ENCODE measurements around the gene AQP3.

The AQP3 gene

DNA sequence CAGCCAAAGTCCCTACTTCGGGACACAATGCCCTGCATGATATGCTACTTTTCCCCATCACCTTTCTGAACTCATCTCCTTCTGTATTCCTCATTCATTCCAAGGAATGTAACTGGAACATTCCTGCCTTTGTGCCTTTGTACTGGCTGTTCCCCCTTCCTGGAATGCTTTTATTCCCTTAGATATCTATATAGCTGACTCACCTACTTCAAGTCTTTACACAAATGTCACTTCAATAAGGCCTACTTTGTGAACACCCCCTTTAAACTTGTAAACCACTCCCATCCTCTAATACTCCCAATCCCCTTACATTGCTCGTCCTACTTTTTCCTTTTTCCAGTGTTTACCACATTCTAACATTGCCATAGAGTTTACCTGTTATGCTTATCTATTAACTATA, 24.0 kb upstream of the AQP3 start:
- CTCF ChIA-PET = no interaction called here
- no peak for DNase-seq (ENCODE audit: extremely low spot score)
- POLR2A ChIA-PET = no interaction called here
- no peak for TF ChIP-seq FOXK2 (IDR thresholded peaks at IDR 0.05)
- no peak for TF ChIP-seq CTBP1 (IDR thresholded peaks at IDR 0.05; ENCODE audit: borderline replicate concordance)
- TF ChIP-seq NFRKB (IDR thresholded peaks at IDR 0.05) = no peak
- TF ChIP-seq ELF4 (IDR thresholded peaks at IDR 0.05) = no peak

DNA sequence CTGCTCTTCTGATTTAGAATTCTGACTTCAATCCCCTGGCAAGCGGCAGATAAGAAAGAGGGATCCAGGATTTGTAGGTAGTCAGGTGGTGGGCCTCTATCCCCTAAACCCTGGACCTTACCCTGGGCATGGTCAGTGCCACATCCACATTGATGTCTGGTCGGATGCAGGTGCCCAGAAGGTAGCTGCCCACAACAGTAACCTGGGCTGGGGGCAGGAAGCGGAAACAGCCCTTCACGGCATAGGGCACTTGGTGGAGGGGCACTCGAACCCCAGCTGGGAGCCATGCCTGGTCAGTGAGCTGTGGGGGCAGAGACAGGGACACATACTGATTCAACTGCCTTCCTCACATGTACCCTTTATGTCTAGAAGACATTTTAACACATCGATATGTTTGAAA, 22.5 kb upstream of the AQP3 start:
- TF ChIP-seq CTBP1 (IDR thresholded peaks at IDR 0.05; ENCODE audit: borderline replicate concordance) (no peak), LEF1 (IDR thresholded peaks at IDR 0.05; ENCODE audit: borderline replicate concordance) (no peak)
- POLR2A ChIA-PET = no interaction called here
- DNase-seq (ENCODE audit: extremely low spot score) = no peak
- CTCF ChIA-PET = no interaction called here

DNA sequence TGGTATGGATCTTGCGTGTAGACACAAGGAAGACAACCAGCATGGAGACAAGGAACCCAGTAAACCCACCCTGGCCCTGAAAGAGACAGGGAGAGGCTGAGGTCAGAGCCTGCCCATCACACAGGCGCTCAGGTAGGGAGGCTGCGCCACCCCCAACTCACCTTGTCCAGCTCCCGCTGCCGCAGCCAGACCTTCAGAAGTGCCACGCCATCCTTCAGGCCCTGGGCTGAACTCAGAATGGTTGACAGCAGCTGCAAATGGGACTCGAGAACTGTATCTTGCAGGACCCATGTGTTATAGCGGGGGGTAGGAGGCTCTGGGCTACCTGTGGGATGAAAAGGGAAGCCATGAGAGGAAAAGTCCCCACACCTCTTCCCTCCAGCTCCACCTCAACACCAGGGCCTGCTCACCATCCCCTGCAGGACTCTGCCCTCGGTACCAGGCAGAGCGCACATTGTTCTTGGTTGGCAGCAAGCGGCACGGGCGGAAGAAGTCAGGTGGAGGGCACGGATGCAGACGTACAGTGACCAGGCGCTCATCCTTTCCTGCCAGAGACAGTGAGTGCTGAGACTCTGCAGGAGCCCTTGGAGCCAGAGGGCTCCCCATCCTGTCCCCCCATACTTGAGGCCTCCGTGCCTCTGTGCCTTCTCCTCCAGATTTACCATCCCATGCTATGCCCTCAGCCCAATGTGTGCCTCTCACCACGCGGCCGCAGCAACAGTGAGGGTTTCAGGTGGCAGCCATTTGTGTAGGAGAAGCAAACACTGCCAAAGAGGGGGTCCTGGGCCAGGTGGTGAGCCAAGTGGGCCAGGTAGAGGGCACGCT, 21.6 kb upstream of the AQP3 start:
- POLR2A ChIA-PET = no interaction called here
- no peak for DNase-seq (ENCODE audit: extremely low spot score)
- TF ChIP-seq ELF4 (IDR thresholded peaks at IDR 0.05) (no peak), ZNF384 (IDR thresholded peaks at IDR 0.05) (no peak), LEF1 (IDR thresholded peaks at IDR 0.05; ENCODE audit: borderline replicate concordance) (no peak), SUZ12 (IDR thresholded peaks at IDR 0.05) (no peak), FOXK2 (IDR thresholded peaks at IDR 0.05) (no peak), L3MBTL2 (conservative IDR thresholded peaks at IDR 0.05) (no peak), CTBP1 (IDR thresholded peaks at IDR 0.05; ENCODE audit: borderline replicate concordance) (no peak), SP1 (IDR thresholded peaks at IDR 0.05) (no peak), TARDBP (IDR thresholded peaks at IDR 0.05) (no peak), ARNT (IDR thresholded peaks at IDR 0.05) (no peak)

DNA sequence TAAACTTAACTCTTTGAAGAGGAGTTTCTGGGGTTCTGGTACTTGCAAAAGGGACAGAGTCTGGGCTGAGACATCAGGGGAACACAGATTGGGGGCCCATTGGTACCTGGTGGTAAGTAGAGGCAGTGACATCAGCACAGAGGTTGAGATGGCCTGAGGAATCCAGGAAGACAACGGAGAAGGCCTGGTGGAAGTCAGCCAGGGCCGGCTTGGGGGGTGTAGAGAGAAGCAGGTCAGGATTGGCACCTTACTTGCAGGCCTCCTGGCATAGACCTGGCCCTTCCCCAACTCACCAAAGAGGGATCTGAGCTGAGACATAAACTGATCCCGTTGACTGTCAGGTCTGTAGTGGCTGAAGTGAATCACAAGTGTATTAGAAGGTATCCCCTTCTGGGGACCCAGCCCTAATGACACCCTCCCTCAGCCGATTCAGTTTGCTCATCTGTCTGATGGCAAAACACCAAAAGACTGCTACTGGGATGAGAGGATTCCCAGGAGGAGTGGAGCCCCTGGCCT, 20.9 kb upstream of the AQP3 start:
- TF ChIP-seq, protein P1, sequence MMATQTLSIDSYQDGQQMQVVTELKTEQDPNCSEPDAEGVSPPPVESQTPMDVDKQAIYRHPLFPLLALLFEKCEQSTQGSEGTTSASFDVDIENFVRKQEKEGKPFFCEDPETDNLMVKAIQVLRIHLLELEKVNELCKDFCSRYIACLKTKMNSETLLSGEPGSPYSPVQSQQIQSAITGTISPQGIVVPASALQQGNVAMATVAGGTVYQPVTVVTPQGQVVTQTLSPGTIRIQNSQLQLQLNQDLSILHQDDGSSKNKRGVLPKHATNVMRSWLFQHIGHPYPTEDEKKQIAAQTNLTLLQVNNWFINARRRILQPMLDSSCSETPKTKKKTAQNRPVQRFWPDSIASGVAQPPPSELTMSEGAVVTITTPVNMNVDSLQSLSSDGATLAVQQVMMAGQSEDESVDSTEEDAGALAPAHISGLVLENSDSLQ (IDR thresholded peaks at IDR 0.05) = no peak
- TF ChIP-seq ARNT (IDR thresholded peaks at IDR 0.05) (no peak), HDGF (IDR thresholded peaks at IDR 0.05; ENCODE audit: borderline replicate concordance) (no peak), NFRKB (IDR thresholded peaks at IDR 0.05) (no peak), FOXM1 (IDR thresholded peaks at IDR 0.05; ENCODE audit: borderline replicate concordance) (no peak), TARDBP (IDR thresholded peaks at IDR 0.05) (no peak), SUZ12 (IDR thresholded peaks at IDR 0.05) (no peak), LEF1 (IDR thresholded peaks at IDR 0.05; ENCODE audit: borderline replicate concordance) (no peak), ZNF384 (IDR thresholded peaks at IDR 0.05) (no peak)
- ChIA-PET POLR2A (no interaction called here), CTCF (no interaction called here)
- DNase-seq (ENCODE audit: extremely low spot score) = no peak

More for the DNA sequence above, 21.6 kb upstream of the AQP3 start:
- CTCF ChIA-PET = no interaction called here

DNA sequence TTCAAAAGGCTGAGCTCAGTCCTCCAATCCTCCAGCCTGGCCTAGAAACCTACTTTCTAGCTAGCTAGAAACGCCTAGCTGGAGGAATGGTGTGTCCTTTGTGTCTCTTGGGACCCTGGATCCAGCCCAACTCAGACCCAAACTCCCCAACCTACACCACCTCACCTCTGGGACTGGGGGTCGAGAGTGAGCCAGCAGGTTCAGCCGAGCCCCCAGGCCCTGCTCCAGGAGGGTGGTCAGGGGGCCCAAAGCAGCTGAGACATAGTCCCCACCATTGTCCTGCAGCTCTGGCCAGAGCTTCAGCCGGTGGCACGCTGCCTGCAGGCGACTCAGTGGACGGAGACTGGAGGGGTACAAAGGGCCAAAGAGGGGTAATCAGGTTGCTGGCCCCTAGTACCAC, 20.1 kb upstream of the AQP3 start:
- POLR2A ChIA-PET = no interaction called here

DNA sequence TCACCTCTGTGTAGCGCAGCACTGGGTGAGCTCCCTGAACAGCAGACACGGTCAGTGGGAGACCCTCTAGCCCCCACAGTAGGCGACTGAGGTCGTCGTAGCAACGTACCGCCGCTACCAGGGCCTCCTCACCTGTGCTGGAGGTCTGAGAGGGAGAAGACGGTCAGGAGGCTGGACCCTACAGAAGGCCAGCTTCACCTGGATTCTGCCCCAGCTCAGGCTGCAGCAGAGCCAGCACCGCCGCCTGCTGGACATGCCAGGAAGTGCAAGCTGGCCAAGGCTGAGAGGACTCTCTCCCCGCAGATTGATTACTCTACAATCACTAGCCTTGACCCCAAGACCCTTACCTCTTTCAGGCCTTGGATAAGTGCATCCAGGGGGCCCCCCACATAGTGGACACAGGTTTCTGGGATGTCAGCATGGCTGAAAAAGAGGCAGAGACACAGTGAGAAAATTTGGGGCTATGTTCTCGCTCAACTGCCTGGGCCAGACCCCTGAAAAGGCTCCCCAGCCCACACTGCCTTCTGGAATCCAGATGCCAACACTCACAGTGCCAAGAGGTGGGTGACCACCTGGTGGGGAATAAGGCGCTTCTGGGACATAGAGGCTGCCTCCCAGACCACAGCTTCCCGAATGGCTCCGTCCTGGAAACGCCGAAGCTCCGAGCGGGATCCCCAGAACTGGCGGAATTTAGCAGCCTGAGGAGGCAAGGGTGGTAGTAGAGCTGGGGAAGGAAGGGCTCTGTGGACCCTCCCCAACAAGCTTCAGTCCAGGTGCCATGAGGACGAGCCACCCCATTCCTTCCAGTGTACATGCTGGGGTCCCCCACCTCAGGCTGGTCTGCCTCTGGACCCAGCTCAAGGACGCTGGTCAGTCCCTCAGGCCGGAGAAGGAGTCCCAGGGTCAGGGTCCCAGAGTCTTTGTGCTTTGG, 19.4 kb upstream of the AQP3 start:
- peak; percentile 82 for DNase-seq (ENCODE audit: extremely low spot score)
- TF ChIP-seq L3MBTL2 (conservative IDR thresholded peaks at IDR 0.05) (no peak), HDGF (IDR thresholded peaks at IDR 0.05; ENCODE audit: borderline replicate concordance) (no peak), NFRKB (IDR thresholded peaks at IDR 0.05) (no peak), ELF4 (IDR thresholded peaks at IDR 0.05) (no peak), SUZ12 (IDR thresholded peaks at IDR 0.05) (no peak), ARNT (IDR thresholded peaks at IDR 0.05) (no peak), BHLHE40 (IDR thresholded peaks at IDR 0.05; ENCODE audit: borderline replicate concordance) (no peak)
- TF ChIP-seq, protein P1 (IDR thresholded peaks at IDR 0.05) = no peak
- CTCF ChIA-PET = interaction anchor here (0.6 to 2.1 kb wide), 8 partner anchors 9 to 93 kb away, joined by 3 to 16 read pairs (median 6); no protein-coding TSS in a partner anchor
- POLR2A ChIA-PET = no interaction called here

More for the DNA sequence above, 20.1 kb upstream of the AQP3 start:
- no peak for TF ChIP-seq FOXM1 (IDR thresholded peaks at IDR 0.05; ENCODE audit: borderline replicate concordance)
- no peak for TF ChIP-seq LEF1 (IDR thresholded peaks at IDR 0.05; ENCODE audit: borderline replicate concordance)
- TF ChIP-seq FOXK2 (IDR thresholded peaks at IDR 0.05) = no peak
- no peak for TF ChIP-seq L3MBTL2 (conservative IDR thresholded peaks at IDR 0.05)
- no peak for TF ChIP-seq NFRKB (IDR thresholded peaks at IDR 0.05)
- TF ChIP-seq TARDBP (IDR thresholded peaks at IDR 0.05) = no peak
- DNase-seq (ENCODE audit: extremely low spot score) = no peak
- CTCF ChIA-PET = interaction anchor here (1.5 to 2.1 kb wide), 4 partner anchors 14 to 93 kb away, joined by 6 to 16 read pairs (median 10); no protein-coding TSS in a partner anchor
